Peyer's patch (tissue), 4 donors: ENCODE data around the gene MYLK4.

ENCODE experiments used
- CTCF ChIP-seq, 6 experiments: fragments of 450-650 bp in 4 of 6; fragments of 200-600 bp in 2 of 6; sonication (generic) in 1 of 6; IDR thresholded peaks; one replicate each; pipeline ENCODE4 v1.5.1; 2017 to 2019; ENCODE audit warnings: antibody characterized with exemption in 6 of 6, mild to moderate bottlenecking in 3 of 6, moderate library complexity in 1 of 6
- POLR2A ChIP-seq, 2 donors: fragments of 450-650 bp; IDR thresholded peaks; one replicate each; pipeline ENCODE4 v1.5.1; 2017; ENCODE audit warnings: antibody characterized with exemption in 2 of 2, mild to moderate bottlenecking in 2 of 2, moderate library complexity in 2 of 2

- TF ChIP-seq CTCF (IDR thresholded peaks at IDR 0.05): no peak
- TF ChIP-seq POLR2A (IDR thresholded peaks at IDR 0.05): no peak
Measured at GRCh38 chr6:2715737-2716136, 35.0 kb downstream of the MYLK4 start.
